HL-60 (cell line): ENCODE data around the gene DONSON.

Source experiments
- DNase-seq, 2 experiments: peaks; one replicate each; pipeline ENCODE4 v3.0.0-alpha.2; 2010 to 2020; ENCODE audit warnings: low read depth in 1 of 2, low spot score in 1 of 2
- H3K27ac ChIP-seq: fragments of 250-450 bp; sonication (Bioruptor Pico); replicated peaks from 2 replicates; pipeline ENCODE4 v1.5.1; 2020; ENCODE audit warnings: mild to moderate bottlenecking, moderate library complexity
- H3K27me3 ChIP-seq: fragments of 250-450 bp; sonication (Bioruptor Pico); 2 replicates; pipeline ENCODE4 v1.5.1; 2021; ENCODE audit warnings: mild to moderate bottlenecking, moderate library complexity; ENCODE audit not compliant: insufficient read depth, poor library complexity, severe bottlenecking
- H3K4me3 ChIP-seq: replicated peaks from 2 replicates; pipeline ENCODE4 v1.5.1; 2011; ENCODE audit warnings: mild to moderate bottlenecking, control low read depth, low read length; ENCODE audit not compliant: insufficient read depth
- GABPA ChIP-seq: IDR thresholded peaks from 2 replicates; pipeline ENCODE4 v1.6.1; 2012; ENCODE audit warnings: low read depth
- POLR2AphosphoS5 ChIP-seq: IDR thresholded peaks from 2 replicates; pipeline ENCODE4 v1.6.1; 2012; ENCODE audit warnings: low read depth
- SPI1 ChIP-seq: IDR thresholded peaks from 2 replicates; pipeline ENCODE4 v1.6.1; 2012; ENCODE audit warnings: low read depth, mild to moderate bottlenecking, borderline replicate concordance
- TF ChIP-seq, protein P1 (sequence below): IDR thresholded peaks from one replicate; pipeline ENCODE4 v1.5.1; 2011; ENCODE audit warnings: low read length, control low read depth, inconsistent platforms; ENCODE audit not compliant: insufficient read depth
- TF ChIP-seq, protein P2 (sequence below): IDR thresholded peaks from 2 replicates; pipeline ENCODE4 v1.6.1; 2012; ENCODE audit warnings: low read depth; ENCODE audit not compliant: insufficient replicate concordance

The DONSON gene

GRCh38 chr21:33531007-33531406 is 57.5 kb downstream of the DONSON start:
- Histone ChIP-seq H3K27ac (no peak overlapping the region), H3K4me3 (no peak overlapping the region), H3K27me3 (no peaks in the 10 kb centered on the region)
- no peak for DNase-seq
- TF ChIP-seq, protein P1, sequence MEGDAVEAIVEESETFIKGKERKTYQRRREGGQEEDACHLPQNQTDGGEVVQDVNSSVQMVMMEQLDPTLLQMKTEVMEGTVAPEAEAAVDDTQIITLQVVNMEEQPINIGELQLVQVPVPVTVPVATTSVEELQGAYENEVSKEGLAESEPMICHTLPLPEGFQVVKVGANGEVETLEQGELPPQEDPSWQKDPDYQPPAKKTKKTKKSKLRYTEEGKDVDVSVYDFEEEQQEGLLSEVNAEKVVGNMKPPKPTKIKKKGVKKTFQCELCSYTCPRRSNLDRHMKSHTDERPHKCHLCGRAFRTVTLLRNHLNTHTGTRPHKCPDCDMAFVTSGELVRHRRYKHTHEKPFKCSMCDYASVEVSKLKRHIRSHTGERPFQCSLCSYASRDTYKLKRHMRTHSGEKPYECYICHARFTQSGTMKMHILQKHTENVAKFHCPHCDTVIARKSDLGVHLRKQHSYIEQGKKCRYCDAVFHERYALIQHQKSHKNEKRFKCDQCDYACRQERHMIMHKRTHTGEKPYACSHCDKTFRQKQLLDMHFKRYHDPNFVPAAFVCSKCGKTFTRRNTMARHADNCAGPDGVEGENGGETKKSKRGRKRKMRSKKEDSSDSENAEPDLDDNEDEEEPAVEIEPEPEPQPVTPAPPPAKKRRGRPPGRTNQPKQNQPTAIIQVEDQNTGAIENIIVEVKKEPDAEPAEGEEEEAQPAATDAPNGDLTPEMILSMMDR, result no peak
- TF ChIP-seq, protein P2, sequence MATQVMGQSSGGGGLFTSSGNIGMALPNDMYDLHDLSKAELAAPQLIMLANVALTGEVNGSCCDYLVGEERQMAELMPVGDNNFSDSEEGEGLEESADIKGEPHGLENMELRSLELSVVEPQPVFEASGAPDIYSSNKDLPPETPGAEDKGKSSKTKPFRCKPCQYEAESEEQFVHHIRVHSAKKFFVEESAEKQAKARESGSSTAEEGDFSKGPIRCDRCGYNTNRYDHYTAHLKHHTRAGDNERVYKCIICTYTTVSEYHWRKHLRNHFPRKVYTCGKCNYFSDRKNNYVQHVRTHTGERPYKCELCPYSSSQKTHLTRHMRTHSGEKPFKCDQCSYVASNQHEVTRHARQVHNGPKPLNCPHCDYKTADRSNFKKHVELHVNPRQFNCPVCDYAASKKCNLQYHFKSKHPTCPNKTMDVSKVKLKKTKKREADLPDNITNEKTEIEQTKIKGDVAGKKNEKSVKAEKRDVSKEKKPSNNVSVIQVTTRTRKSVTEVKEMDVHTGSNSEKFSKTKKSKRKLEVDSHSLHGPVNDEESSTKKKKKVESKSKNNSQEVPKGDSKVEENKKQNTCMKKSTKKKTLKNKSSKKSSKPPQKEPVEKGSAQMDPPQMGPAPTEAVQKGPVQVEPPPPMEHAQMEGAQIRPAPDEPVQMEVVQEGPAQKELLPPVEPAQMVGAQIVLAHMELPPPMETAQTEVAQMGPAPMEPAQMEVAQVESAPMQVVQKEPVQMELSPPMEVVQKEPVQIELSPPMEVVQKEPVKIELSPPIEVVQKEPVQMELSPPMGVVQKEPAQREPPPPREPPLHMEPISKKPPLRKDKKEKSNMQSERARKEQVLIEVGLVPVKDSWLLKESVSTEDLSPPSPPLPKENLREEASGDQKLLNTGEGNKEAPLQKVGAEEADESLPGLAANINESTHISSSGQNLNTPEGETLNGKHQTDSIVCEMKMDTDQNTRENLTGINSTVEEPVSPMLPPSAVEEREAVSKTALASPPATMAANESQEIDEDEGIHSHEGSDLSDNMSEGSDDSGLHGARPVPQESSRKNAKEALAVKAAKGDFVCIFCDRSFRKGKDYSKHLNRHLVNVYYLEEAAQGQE, result no peak
- no peak for TF ChIP-seq SPI1
- TF ChIP-seq GABPA, result no peak
- TF ChIP-seq POLR2AphosphoS5, result no peak
